Mammary epithelial cell (primary cell): ENCODE measurements around the gene HAUS6.

Experiments
- CTCF ChIP-seq, 2 donors: IDR thresholded peaks in 1 of 2; conservative IDR thresholded peaks in 1 of 2; 2 replicates each; pipeline ENCODE4 v1.5.1; 2011 to 2012; ENCODE audit warnings: inconsistent platforms in 2 of 2, low read length in 2 of 2, mild to moderate bottlenecking in 2 of 2, control low read depth in 1 of 2, low read depth in 1 of 2; ENCODE audit not compliant: insufficient read depth in 1 of 2; ENCODE audit errors: extremely low read depth in 1 of 2
- EZH2 ChIP-seq: IDR thresholded peaks from 2 replicates; pipeline ENCODE4 v1.6.1; 2012; ENCODE audit warnings: low read length, inconsistent platforms, borderline replicate concordance

GRCh38 chr9:19018201-19018600, 84.5 kb downstream of the HAUS6 start:
- no peak for TF ChIP-seq CTCF (conservative IDR thresholded peaks at IDR 0.05 in 1 of 2, IDR thresholded peaks at IDR 0.05 in 1 of 2; ENCODE audit: extremely low read depth in 1 of 2, insufficient read depth in 1 of 2, low read depth in 1 of 2, low read length in 2 of 2)
- no peak for TF ChIP-seq EZH2
